ENCODE data around the gene TSPAN14.

The TSPAN14 gene

GRCh38 chr10:80406204-80406603 lies 47.9 kb upstream of the TSPAN14 start:
- DNase-seq = no peak
- H3K9me2 ChIP-seq (replicated peaks; ENCODE audit: insufficient read depth, low read length) = no peaks in the 10 kb centered on the region
- no peaks in the 10 kb centered on the region for H4K20me1 ChIP-seq (ENCODE audit: insufficient read depth, low read length)
- no peak overlapping the region for H3K4me3 ChIP-seq (ENCODE audit: low read length)
- H3K9me3 ChIP-seq (replicated peaks; ENCODE audit: insufficient read depth, low read length) = no peaks in the 10 kb centered on the region
- no peak overlapping the region for H3K27ac ChIP-seq (ENCODE audit: low read length)
- TF ChIP-seq EZH2phosphoT487 (IDR thresholded peaks at IDR 0.05; ENCODE audit: low read length) (no peak), CTCF (IDR thresholded peaks at IDR 0.05; ENCODE audit: low read length) (no peak), EZH2 (optimal IDR thresholded peaks at IDR 0.05; ENCODE audit: low read depth, low read length) (no peak)
- H3K27me3 ChIP-seq (replicated peaks; ENCODE audit: insufficient read depth, low read length) = no peaks in the 10 kb centered on the region
- H3K4me1 ChIP-seq (ENCODE audit: low read length) = no peaks in the 10 kb centered on the region
- H2AFZ ChIP-seq (ENCODE audit: low read length) = no peak overlapping the region
- no peaks in the 10 kb centered on the region for H3K36me3 ChIP-seq (replicated peaks; ENCODE audit: insufficient read depth, low read length)
- H3F3A ChIP-seq (ENCODE audit: insufficient read depth, low read length) = 0 out of 2 replicates have a peak, but pooled peaks cover 3% of the 10 kb centered on the region
- H3K4me2 ChIP-seq (ENCODE audit: low read depth, low read length) = no peak overlapping the region
- no peaks in the 10 kb centered on the region for H3K79me2 ChIP-seq (ENCODE audit: low read length)
- no peak overlapping the region for H3K9ac ChIP-seq (ENCODE audit: low read length)

- Histone ChIP-seq H4K20me1 (ENCODE audit: insufficient read depth, low read length) (no peaks in the 10 kb centered on the region), H3K4me3 (ENCODE audit: low read length) (peak overlapping the region; percentile 93), H2AFZ (ENCODE audit: low read length) (peak overlapping the region; percentile 83), H3K36me3 (replicated peaks; ENCODE audit: insufficient read depth, low read length) (no peaks in the 10 kb centered on the region), H3K9me3 (replicated peaks; ENCODE audit: insufficient read depth, low read length) (no peaks in the 10 kb centered on the region), H3K27ac (ENCODE audit: low read length) (no peak overlapping the region), H3K9me2 (replicated peaks; ENCODE audit: insufficient read depth, low read length) (no peaks in the 10 kb centered on the region), H3K4me1 (ENCODE audit: low read length) (no peaks in the 10 kb centered on the region), H3F3A (ENCODE audit: insufficient read depth, low read length) (0 out of 2 replicates have a peak, but pooled peaks cover 3% of the 10 kb centered on the region), H3K4me2 (ENCODE audit: low read depth, low read length) (peak overlapping the region; percentile 82), H3K79me2 (ENCODE audit: low read length) (no peaks in the 10 kb centered on the region), H3K9ac (ENCODE audit: low read length) (peak overlapping the region; percentile 59; the same call in 1 of the 2 replicates), H3K27me3 (replicated peaks; ENCODE audit: insufficient read depth, low read length) (no peaks in the 10 kb centered on the region)
- no peak for DNase-seq
- TF ChIP-seq EZH2 (optimal IDR thresholded peaks at IDR 0.05; ENCODE audit: low read depth, low read length) (no peak), EZH2phosphoT487 (IDR thresholded peaks at IDR 0.05; ENCODE audit: low read length) (no peak), CTCF (IDR thresholded peaks at IDR 0.05; ENCODE audit: low read length) (no peak)
These were observed 46.3 kb upstream of the TSPAN14 start for GRCh38 chr10:80407812-80408241.

DNA sequence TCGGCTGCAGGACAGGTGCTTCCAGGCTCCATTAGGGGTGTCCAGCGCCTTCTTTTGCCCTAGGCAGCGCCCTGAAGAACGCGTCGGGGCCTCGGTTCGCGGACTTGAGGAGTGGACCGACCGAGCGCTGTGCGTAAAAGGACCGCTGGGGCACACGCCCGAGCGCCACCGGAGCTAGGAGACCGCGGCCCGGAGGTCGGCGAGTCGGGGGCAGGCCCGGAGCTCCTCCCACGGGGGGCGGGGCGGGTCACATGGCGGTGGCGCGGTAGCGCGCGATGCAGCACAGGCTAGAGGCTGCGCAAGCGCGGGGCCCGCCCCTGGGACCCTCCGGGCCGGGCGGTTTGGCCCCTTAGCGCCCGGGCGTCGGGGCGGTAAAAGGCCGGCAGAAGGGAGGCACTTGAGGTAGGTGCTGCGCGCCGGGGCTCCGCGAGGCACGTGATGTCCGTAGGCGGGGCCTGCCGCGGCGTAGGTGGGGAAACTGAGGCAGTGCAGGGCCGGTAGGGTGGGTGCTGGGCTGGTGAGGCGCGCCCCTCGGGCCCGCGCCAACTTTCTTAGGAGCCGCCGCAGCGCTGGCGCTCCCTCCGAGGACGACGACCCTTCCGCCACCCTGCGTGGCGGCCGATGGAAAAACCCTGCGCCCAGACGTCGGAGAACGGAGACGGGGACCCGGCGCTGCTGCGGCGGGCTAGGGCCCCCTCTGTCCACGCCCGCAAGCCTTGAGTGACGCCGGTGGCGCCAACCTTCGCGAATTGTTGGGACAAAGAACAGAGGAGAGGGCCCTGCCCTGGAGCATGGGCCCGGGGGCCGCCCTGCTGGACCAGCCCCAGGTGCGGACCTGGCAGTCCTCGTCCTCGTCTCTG lies 45.6 kb upstream of the TSPAN14 start, which contains the start of gene PRXL2A:
Gene PRXL2A (plus strand): TSS at position 310 of the 860 bp plus-strand sequence. CDS start 11,917 bp downstream, outside the sequence.
- peak within 1 kb of the TSS; percentile 93 for H3K4me3 ChIP-seq (ENCODE audit: low read length)
- H4K20me1 ChIP-seq (ENCODE audit: insufficient read depth, low read length) = no peaks in the 10 kb centered on the region
- DNase-seq = peak; percentile 78
- H3K4me1 ChIP-seq (ENCODE audit: low read length) = no peaks in the 10 kb centered on the region
- peak within 1 kb of the TSS; percentile 59; the same call in 1 of the 2 replicates for H3K9ac ChIP-seq (ENCODE audit: low read length)
- no peaks in the 10 kb centered on the region for H3K79me2 ChIP-seq (ENCODE audit: low read length)
- no peaks in the 10 kb centered on the region for H3K9me3 ChIP-seq (replicated peaks; ENCODE audit: insufficient read depth, low read length)
- H3K36me3 ChIP-seq (replicated peaks; ENCODE audit: insufficient read depth, low read length) = no peaks in the 10 kb centered on the region
- no peaks in the 10 kb centered on the region for H3K27me3 ChIP-seq (replicated peaks; ENCODE audit: insufficient read depth, low read length)
- no peaks in the 10 kb centered on the region for H3K9me2 ChIP-seq (replicated peaks; ENCODE audit: insufficient read depth, low read length)
- no peak within 1 kb of the TSS for H3K27ac ChIP-seq (ENCODE audit: low read length)
- no peak for TF ChIP-seq EZH2phosphoT487 (IDR thresholded peaks at IDR 0.05; ENCODE audit: low read length)
- no peak for TF ChIP-seq CTCF (IDR thresholded peaks at IDR 0.05; ENCODE audit: low read length)
- TF ChIP-seq EZH2 (optimal IDR thresholded peaks at IDR 0.05; ENCODE audit: low read depth, low read length) = no peak
- 0 out of 2 replicates have a peak, but pooled peaks cover 3% of the 10 kb centered on the region for H3F3A ChIP-seq (ENCODE audit: insufficient read depth, low read length)
- peak within 1 kb of the TSS; percentile 82 for H3K4me2 ChIP-seq (ENCODE audit: low read depth, low read length)
- H2AFZ ChIP-seq (ENCODE audit: low read length) = peak within 1 kb of the TSS; percentile 83

Measured in MM.1S (cell line).